MM.1S (cell line): ENCODE results near the gene TGFB1I1.

Experiments used
- EZH2phosphoT487 ChIP-seq: fragments of 300-600 bp; sonication (generic); IDR thresholded peaks from 2 replicates; pipeline ENCODE4 v1.6.1; 2018; ENCODE audit warnings: antibody characterized with exemption, low read length
- TF ChIP-seq, protein P1 (sequence below): fragments of 300-600 bp; sonication (generic); IDR thresholded peaks from 2 replicates; pipeline ENCODE4 v1.5.1; 2016; ENCODE audit warnings: antibody characterized with exemption, low read length, mixed read lengths

DNA sequence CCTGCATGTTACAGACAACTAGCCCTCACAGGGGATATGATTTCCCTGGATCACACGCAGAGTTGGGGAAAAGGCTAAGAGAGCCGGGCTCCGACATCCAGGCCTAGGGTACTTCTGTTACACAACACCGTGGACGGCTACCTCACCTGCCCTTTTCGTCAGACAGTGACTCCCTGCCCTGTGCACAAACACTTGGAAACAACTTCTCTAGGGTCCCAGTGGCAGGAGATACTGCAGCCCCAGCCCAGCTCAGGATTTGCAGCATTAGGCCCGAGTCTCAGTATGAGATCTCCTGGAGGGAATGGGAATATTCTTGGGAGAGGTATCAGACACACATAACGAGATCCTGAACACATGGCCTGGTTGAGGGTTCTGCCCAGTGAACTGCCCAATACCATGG is 28.0 kb downstream of the TGFB1I1 start:
- TF ChIP-seq, protein P1, sequence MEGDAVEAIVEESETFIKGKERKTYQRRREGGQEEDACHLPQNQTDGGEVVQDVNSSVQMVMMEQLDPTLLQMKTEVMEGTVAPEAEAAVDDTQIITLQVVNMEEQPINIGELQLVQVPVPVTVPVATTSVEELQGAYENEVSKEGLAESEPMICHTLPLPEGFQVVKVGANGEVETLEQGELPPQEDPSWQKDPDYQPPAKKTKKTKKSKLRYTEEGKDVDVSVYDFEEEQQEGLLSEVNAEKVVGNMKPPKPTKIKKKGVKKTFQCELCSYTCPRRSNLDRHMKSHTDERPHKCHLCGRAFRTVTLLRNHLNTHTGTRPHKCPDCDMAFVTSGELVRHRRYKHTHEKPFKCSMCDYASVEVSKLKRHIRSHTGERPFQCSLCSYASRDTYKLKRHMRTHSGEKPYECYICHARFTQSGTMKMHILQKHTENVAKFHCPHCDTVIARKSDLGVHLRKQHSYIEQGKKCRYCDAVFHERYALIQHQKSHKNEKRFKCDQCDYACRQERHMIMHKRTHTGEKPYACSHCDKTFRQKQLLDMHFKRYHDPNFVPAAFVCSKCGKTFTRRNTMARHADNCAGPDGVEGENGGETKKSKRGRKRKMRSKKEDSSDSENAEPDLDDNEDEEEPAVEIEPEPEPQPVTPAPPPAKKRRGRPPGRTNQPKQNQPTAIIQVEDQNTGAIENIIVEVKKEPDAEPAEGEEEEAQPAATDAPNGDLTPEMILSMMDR, result no peak
- TF ChIP-seq EZH2phosphoT487, result no peak
